ENCODE data around the gene YY1.

YY1 gene

GRCh38 chr14:100325231-100325632, 86.3 kb downstream of the YY1 start:
- no peak overlapping the region for H3K9ac ChIP-seq (ENCODE audit: low read depth, low read length)
- ATAC-seq (ENCODE audit: insufficient read depth, low read depth) (no peak), DNase-seq (no peak)
- no peaks in the 10 kb centered on the region for H3K79me2 ChIP-seq (ENCODE audit: insufficient read depth, low read length)
- H3K4me1 ChIP-seq (ENCODE audit: insufficient read depth, low read length) = no peaks in the 10 kb centered on the region
- TF ChIP-seq CTCF (IDR thresholded peaks at IDR 0.05; ENCODE audit: borderline replicate concordance, extremely low read depth, low read length, poor library complexity, severe bottlenecking) (no peak), EZH2 (IDR thresholded peaks at IDR 0.05; ENCODE audit: borderline replicate concordance, low read depth, low read length, severe bottlenecking) (no peak)
- H3K36me3 ChIP-seq (ENCODE audit: insufficient read depth, low read length) = no peaks in the 10 kb centered on the region
- no peak overlapping the region for H3K4me2 ChIP-seq (ENCODE audit: insufficient read depth, low read length)
- no peak overlapping the region for H3K4me3 ChIP-seq (ENCODE audit: low read depth in 1 of 2, low read length in 2 of 2)
- H3K27me3 ChIP-seq (ENCODE audit: insufficient read depth, low read length, poor library complexity) = no peaks in the 10 kb centered on the region
- no peak overlapping the region for H3K27ac ChIP-seq (ENCODE audit: low read length)
- peaks cover 5% of the 10 kb centered on the region; the same call in 1 of the 2 replicates for H4K20me1 ChIP-seq (ENCODE audit: insufficient read depth, low read length)
- no peaks in the 10 kb centered on the region for H3K9me3 ChIP-seq (ENCODE audit: insufficient read depth, low read length, severe bottlenecking)
- no peak overlapping the region for H2AFZ ChIP-seq (ENCODE audit: low read depth, low read length)

- Histone ChIP-seq H3K4me3 (ENCODE audit: low read depth in 1 of 2, low read length in 2 of 2) (no peak overlapping the region), H3K36me3 (ENCODE audit: insufficient read depth, low read length) (no peaks in the 10 kb centered on the region), H3K9me3 (ENCODE audit: insufficient read depth, low read length, severe bottlenecking) (no peaks in the 10 kb centered on the region), H3K79me2 (ENCODE audit: insufficient read depth, low read length) (no peaks in the 10 kb centered on the region), H3K4me1 (ENCODE audit: insufficient read depth, low read length) (no peaks in the 10 kb centered on the region), H2AFZ (ENCODE audit: low read depth, low read length) (no peak overlapping the region), H3K27me3 (ENCODE audit: insufficient read depth, low read length, poor library complexity) (no peaks in the 10 kb centered on the region), H3K9ac (ENCODE audit: low read depth, low read length) (no peak overlapping the region), H4K20me1 (ENCODE audit: insufficient read depth, low read length) (peaks cover 5% of the 10 kb centered on the region; the same call in 1 of the 2 replicates), H3K4me2 (ENCODE audit: insufficient read depth, low read length) (no peak overlapping the region), H3K27ac (ENCODE audit: low read length) (no peak overlapping the region)
- no peak for ATAC-seq (ENCODE audit: insufficient read depth, low read depth)
- TF ChIP-seq EZH2 (IDR thresholded peaks at IDR 0.05; ENCODE audit: borderline replicate concordance, low read depth, low read length, severe bottlenecking) (no peak), CTCF (IDR thresholded peaks at IDR 0.05; ENCODE audit: borderline replicate concordance, extremely low read depth, low read length, poor library complexity, severe bottlenecking) (no peak)
- DNase-seq = no peak
Measured at GRCh38 chr14:100325958-100326357, 87.0 kb downstream of the YY1 start.

- no peak overlapping the region for H3K4me2 ChIP-seq (ENCODE audit: insufficient read depth, low read length)
- peaks cover 5% of the 10 kb centered on the region; the same call in 1 of the 2 replicates for H4K20me1 ChIP-seq (ENCODE audit: insufficient read depth, low read length)
- TF ChIP-seq CTCF (IDR thresholded peaks at IDR 0.05; ENCODE audit: borderline replicate concordance, extremely low read depth, low read length, poor library complexity, severe bottlenecking) = no peak
- H3K27ac ChIP-seq (ENCODE audit: low read length) = no peak overlapping the region
- ATAC-seq (ENCODE audit: insufficient read depth, low read depth) (no peak), DNase-seq (no peak)
- no peak overlapping the region for H3K9ac ChIP-seq (ENCODE audit: low read depth, low read length)
- no peak overlapping the region for H2AFZ ChIP-seq (ENCODE audit: low read depth, low read length)
- H3K4me1 ChIP-seq (ENCODE audit: insufficient read depth, low read length) = no peaks in the 10 kb centered on the region
- H3K27me3 ChIP-seq (ENCODE audit: insufficient read depth, low read length, poor library complexity) = no peaks in the 10 kb centered on the region
- no peaks in the 10 kb centered on the region for H3K36me3 ChIP-seq (ENCODE audit: insufficient read depth, low read length)
- no peaks in the 10 kb centered on the region for H3K9me3 ChIP-seq (ENCODE audit: insufficient read depth, low read length, severe bottlenecking)
- H3K4me3 ChIP-seq (ENCODE audit: low read depth in 1 of 2, low read length in 2 of 2) = no peak overlapping the region
- no peaks in the 10 kb centered on the region for H3K79me2 ChIP-seq (ENCODE audit: insufficient read depth, low read length)
Measured at GRCh38 chr14:100327128-100327527, 88.2 kb downstream of the YY1 start.
